Stomach (tissue), 4 donors: ENCODE data around the gene RMND5A.

ENCODE experiments used
- EP300 ChIP-seq: sonication (generic); formaldehyde crosslinking; IDR thresholded peaks from one replicate; pipeline ENCODE4 v1.6.1; 2017; ENCODE audit warnings: antibody characterized with exemption
- POLR2A ChIP-seq, 4 donors: fragments of 450-650 bp; IDR thresholded peaks; one replicate each; pipeline ENCODE4 v1.6.1; 2016; ENCODE audit warnings: antibody characterized with exemption in 4 of 4, control low read depth in 2 of 4, mild to moderate bottlenecking in 1 of 4, moderate library complexity in 1 of 4
- POLR2AphosphoS5 ChIP-seq, 3 donors: sonication (generic); formaldehyde crosslinking; IDR thresholded peaks; one replicate each; pipeline ENCODE4 v1.6.1; 2016; ENCODE audit warnings: antibody characterized with exemption in 3 of 3
- TF ChIP-seq, protein P1 (sequence below), 7 experiments: fragments of 450-650 bp in 4 of 7; fragments of 200-600 bp in 3 of 7; sonication (generic) in 3 of 7; IDR thresholded peaks; one replicate each; pipeline ENCODE4 v1.5.1; 2016 to 2019; ENCODE audit warnings: antibody characterized with exemption in 7 of 7, control low read depth in 2 of 7, mild to moderate bottlenecking in 1 of 7

DNA sequence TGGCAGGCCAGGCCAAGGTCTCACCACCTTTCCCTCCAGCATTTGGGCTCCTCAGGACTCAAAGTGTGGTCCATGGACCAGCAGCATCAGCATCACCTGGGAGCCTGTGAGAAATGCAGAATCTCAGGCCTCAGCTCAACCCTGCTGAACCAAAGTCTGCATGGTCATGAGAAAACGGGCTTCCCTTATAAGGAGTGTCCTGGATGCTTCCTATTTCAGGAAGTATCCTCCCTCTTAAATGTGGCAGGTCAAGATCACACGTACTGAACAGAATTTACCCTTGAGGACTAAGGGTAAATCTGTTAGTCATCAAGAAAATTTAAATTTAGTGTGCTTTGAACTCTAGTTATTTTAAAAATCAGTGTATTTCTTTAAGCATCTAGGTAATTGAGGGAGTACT, 58.9 kb downstream of the RMND5A start:
- no peak for TF ChIP-seq POLR2AphosphoS5 (IDR thresholded peaks at IDR 0.05)
- TF ChIP-seq, protein P1, sequence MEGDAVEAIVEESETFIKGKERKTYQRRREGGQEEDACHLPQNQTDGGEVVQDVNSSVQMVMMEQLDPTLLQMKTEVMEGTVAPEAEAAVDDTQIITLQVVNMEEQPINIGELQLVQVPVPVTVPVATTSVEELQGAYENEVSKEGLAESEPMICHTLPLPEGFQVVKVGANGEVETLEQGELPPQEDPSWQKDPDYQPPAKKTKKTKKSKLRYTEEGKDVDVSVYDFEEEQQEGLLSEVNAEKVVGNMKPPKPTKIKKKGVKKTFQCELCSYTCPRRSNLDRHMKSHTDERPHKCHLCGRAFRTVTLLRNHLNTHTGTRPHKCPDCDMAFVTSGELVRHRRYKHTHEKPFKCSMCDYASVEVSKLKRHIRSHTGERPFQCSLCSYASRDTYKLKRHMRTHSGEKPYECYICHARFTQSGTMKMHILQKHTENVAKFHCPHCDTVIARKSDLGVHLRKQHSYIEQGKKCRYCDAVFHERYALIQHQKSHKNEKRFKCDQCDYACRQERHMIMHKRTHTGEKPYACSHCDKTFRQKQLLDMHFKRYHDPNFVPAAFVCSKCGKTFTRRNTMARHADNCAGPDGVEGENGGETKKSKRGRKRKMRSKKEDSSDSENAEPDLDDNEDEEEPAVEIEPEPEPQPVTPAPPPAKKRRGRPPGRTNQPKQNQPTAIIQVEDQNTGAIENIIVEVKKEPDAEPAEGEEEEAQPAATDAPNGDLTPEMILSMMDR (IDR thresholded peaks at IDR 0.05): no peak
- no peak for TF ChIP-seq POLR2A (IDR thresholded peaks at IDR 0.05)
- no peak for TF ChIP-seq EP300
